GM12878 (cell line): ENCODE results near the gene NSG2. TPM values are rescaled to one million over a fixed set of nuclear protein-coding genes. Genes with fewer than 3 reads are reported as not detected.

Experiments used
- ATAC-seq: fragments of 200-7000 bp; cut with Tn5 transposase; 3 replicates; pipeline ENCODE4 v1.9.1; 2020; ENCODE audit warnings: mild to moderate bottlenecking, moderate library complexity
- BruUV-seq: library from RNA; stranded (reverse); fragments of 400-500 nt; replicated peaks from 2 replicates; lab custom pipeline; 2021; lab: Mats Ljungman, UMichigan
- CTCF ChIA-PET: fragments of 300-600 bp; sonication (Branson Sonifier 250); formaldehyde crosslinking; extraction: SDS; loops from one replicate; lab custom pipeline; 2021; ENCODE audit warnings: inconsistent platforms; lab: Yijun Ruan, JAX
- POLR2A ChIA-PET: fragments of 350-600 bp; formaldehyde crosslinking; extraction: SDS; loops from one replicate; lab custom pipeline; 2021; ENCODE audit warnings: inconsistent platforms; lab: Charles Lee
- RAD21 ChIA-PET: fragments of 300-600 bp; sonication (Branson Sonifier 250); formaldehyde crosslinking; loops from one replicate; lab custom pipeline; 2023; ENCODE audit warnings: antibody characterized with exemption; ENCODE audit not compliant: unreplicated experiment; lab: Charles Lee
- SMC1A ChIA-PET: fragments of 300-600 bp; sonication (Branson Sonifier 250); formaldehyde crosslinking; loops from one replicate; lab custom pipeline; 2023; ENCODE audit not compliant: unreplicated experiment, uncharacterized antibody; lab: Charles Lee
- DNase-seq: peaks from one replicate; pipeline ENCODE4 v3.0.0-alpha.2; 2011; ENCODE audit warnings: low read depth, low spot score
- FAIRE-seq: peaks from 3 replicates; lab custom pipeline; 2011; peaks lifted over from hg19 to GRCh38; lab: Jason Lieb, UNC
- H2AFZ ChIP-seq: 2 replicates; pipeline ENCODE4 v1.6.0; 2011; ENCODE audit warnings: low read depth, low read length, control low read depth; ENCODE audit not compliant: control insufficient read depth
- H3K27ac ChIP-seq: 2 replicates; pipeline ENCODE4 v1.5.1; 2011; ENCODE audit warnings: control low read depth; ENCODE audit not compliant: control insufficient read depth, insufficient read depth
- H3K27me3 ChIP-seq, 2 experiments: replicated peaks in 1 of 2; 2 replicates each; pipeline versions ENCODE4 v1.6.0 to v1.6.1; 2011; ENCODE audit warnings: low read length in 1 of 2; ENCODE audit not compliant: control insufficient read depth in 2 of 2, insufficient read depth in 2 of 2
- H3K36me3 ChIP-seq, 2 experiments: 2 replicates each; pipeline ENCODE4 v1.5.1; 2011; ENCODE audit warnings: low read length in 1 of 2; ENCODE audit not compliant: control insufficient read depth in 2 of 2, insufficient read depth in 2 of 2
- H3K4me1 ChIP-seq: 2 replicates; pipeline ENCODE4 v1.6.1; 2011; ENCODE audit warnings: mild to moderate bottlenecking, low read length, moderate library complexity, mixed read lengths; ENCODE audit not compliant: control insufficient read depth, insufficient read depth
- H3K4me2 ChIP-seq: 2 replicates; pipeline ENCODE4 v1.6.0; 2011; ENCODE audit warnings: control low read depth; ENCODE audit not compliant: control insufficient read depth, insufficient read depth
- H3K4me3 ChIP-seq: fragments of 200-600 bp; sonication (generic); 2 replicates; pipeline ENCODE4 v1.5.1; 2016
- H3K79me2 ChIP-seq: 2 replicates; pipeline ENCODE4 v1.6.0; 2011; ENCODE audit warnings: low read length; ENCODE audit not compliant: control insufficient read depth, insufficient read depth
- H3K9ac ChIP-seq: 2 replicates; pipeline ENCODE4 v1.8.0; 2011; ENCODE audit warnings: low read length, control low read depth, mixed read lengths; ENCODE audit not compliant: control insufficient read depth, insufficient read depth
- H3K9me3 ChIP-seq: replicated peaks from 3 replicates; pipeline ENCODE4 v1.5.1; 2011; ENCODE audit warnings: mild to moderate bottlenecking, low read length; ENCODE audit not compliant: control insufficient read depth, insufficient read depth
- H4K20me1 ChIP-seq: 2 replicates; pipeline ENCODE4 v1.6.0; 2011; ENCODE audit not compliant: control insufficient read depth, insufficient read depth
- BMI1 ChIP-seq: fragments of 450-650 bp; IDR thresholded peaks from 2 replicates; pipeline ENCODE4 v1.6.1; 2016; ENCODE audit warnings: mild to moderate bottlenecking, moderate library complexity, borderline replicate concordance
- EED ChIP-seq: sonication (generic); IDR thresholded peaks from 2 replicates; pipeline ENCODE4 v1.6.1; 2016; ENCODE audit warnings: antibody characterized with exemption, low read depth
- FOS ChIP-seq: IDR thresholded peaks from 3 replicates; pipeline ENCODE4 v1.6.1; 2011; ENCODE audit warnings: borderline replicate concordance; ENCODE audit not compliant: insufficient read length; ENCODE audit errors: extremely low read depth
- HDAC2 ChIP-seq: fragments of 200-600 bp; sonication (generic); IDR thresholded peaks from 2 replicates; pipeline ENCODE4 v1.6.1; 2017
- KDM1A ChIP-seq: fragments of 200-600 bp; sonication (generic); IDR thresholded peaks from 2 replicates; pipeline ENCODE4 v1.6.1; 2016; ENCODE audit warnings: borderline replicate concordance
- MTA2 ChIP-seq: fragments of 450-650 bp; IDR thresholded peaks from 2 replicates; pipeline ENCODE4 v1.6.1; 2016; ENCODE audit warnings: low read depth, mild to moderate bottlenecking, moderate library complexity
- PAX5 ChIP-seq: IDR thresholded peaks from 2 replicates; pipeline ENCODE4 v1.6.1; 2011; ENCODE audit warnings: low read depth, low read length, borderline replicate concordance
- STAT3 ChIP-seq: IDR thresholded peaks from 2 replicates; pipeline ENCODE4 v1.6.1; 2011; ENCODE audit warnings: low read depth, low read length, improper control_type of control experiment
- WRNIP1 ChIP-seq: IDR thresholded peaks from 2 replicates; pipeline ENCODE4 v1.6.1; 2011; ENCODE audit warnings: low read depth, low read length, improper control_type of control experiment, borderline replicate concordance
- WGBS: methylation state at CpG from one replicate; pipeline ENCODE4 v1.1.6; 2016; ENCODE audit warnings: low lambda C conversion rate; ENCODE audit not compliant: insufficient replicate concordance, insufficient coverage; ENCODE audit errors: missing lambda C conversion rate; 5-methylcytosine and 5-hydroxymethylcytosine counted together
- in situ Hi-C: fragments of 300-500 bp; cut with MboI; formaldehyde crosslinking; loops from 9 replicates; pipeline ENCODE4 v1.14.3; 2018; ENCODE audit warnings: mixed read lengths
- intact Hi-C: fragments of 100-400 bp; cut with micrococcal nuclease; formaldehyde crosslinking; loops from one replicate; pipeline ENCODE4 v1.14.2; 2022; ENCODE audit not compliant: unreplicated experiment
- polyA plus RNA-seq, 11 experiments: library from polyadenylated mRNA; depleted of rRNA in 4 of 11; unstranded in 6 of 11; stranded (reverse) in 5 of 11; fragments of >200 nt; fragmentation: Nextera tagmentation in 4 of 11; fragmentation: Illumina TruSeq in 1 of 11; extraction: Ambion mirVana in 4 of 11; extraction: Trizol in 1 of 11; gene quantifications; 1 replicate in 1 of 11; 2 replicates in 10 of 11; pipeline versions ENCODE4 v1.2.1 to v1.2.3, GENCODE V29; 2011 to 2016; ENCODE audit warnings: inconsistent platforms in 2 of 11, missing spikeins in 2 of 11, low read depth in 1 of 11
- total RNA-seq, 4 experiments: library from RNA; depleted of rRNA in 3 of 4; stranded (reverse); fragments of >200 nt in 3 of 4; fragmentation: Illumina TruSeq in 1 of 4; extraction: Trizol in 1 of 4; gene quantifications; 2 replicates each; pipeline versions ENCODE4 v1.2.1 to v1.2.3, GENCODE V29; 2013 to 2021
- TF ChIP-seq, protein P1 (sequence below): fragments of 450-650 bp; formaldehyde crosslinking; IDR thresholded peaks from 2 replicates; pipeline ENCODE4 v1.4.0; 2022; ENCODE audit warnings: mild to moderate bottlenecking, moderate library complexity
- TF ChIP-seq, protein P2 (sequence below): fragments of 450-650 bp; IDR thresholded peaks from 2 replicates; pipeline ENCODE4 v1.6.1; 2016; ENCODE audit warnings: mild to moderate bottlenecking, moderate library complexity, borderline replicate concordance

Gene NSG2
- total and polyA plus RNA-seq, 10 of the 15 experiments (the other 5 are each of a cell fraction or from before 2014, with no cell fraction given) = 0.04 to 0.14 TPM; not detected in 8

DNA sequence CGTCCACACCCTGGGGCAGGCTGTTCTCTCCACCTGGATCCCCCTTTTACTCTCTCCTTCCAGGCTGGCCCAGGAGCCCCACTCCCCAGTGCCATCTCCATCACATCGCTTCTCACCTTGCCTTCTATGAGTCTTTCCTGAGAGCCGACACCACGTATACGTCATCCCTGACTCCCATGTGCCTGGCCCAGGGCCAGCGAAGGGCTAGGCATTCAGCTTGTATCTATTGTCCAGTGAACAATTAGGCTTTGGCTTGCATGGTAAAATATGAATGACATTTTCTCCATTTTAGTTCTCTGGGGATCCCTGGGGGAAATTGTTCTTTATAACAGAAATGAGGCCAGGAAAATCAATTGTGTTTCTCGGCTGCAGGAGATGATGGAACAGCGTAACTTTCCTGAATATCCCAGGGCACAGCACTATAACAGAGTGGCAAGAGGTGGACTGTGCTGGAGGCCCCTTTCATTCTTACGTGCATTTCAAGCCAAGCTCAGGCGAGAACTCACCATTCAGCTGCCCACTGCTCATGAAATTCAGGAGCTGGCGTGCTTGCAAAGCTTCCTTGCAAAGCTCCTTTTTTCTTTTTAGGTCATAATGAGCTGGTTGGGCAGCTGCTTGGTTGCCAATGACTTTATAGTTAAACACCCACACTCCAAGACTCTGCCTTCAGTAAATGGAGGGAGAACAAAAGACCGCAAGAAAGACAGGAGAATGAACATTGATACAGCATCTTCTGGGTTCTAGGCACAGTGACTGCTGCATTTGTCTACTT is 37.7 kb downstream of the NSG2 start (continued):
- TF ChIP-seq MTA2 = no peak
- TF ChIP-seq KDM1A = no peak
- TF ChIP-seq, protein P1, sequence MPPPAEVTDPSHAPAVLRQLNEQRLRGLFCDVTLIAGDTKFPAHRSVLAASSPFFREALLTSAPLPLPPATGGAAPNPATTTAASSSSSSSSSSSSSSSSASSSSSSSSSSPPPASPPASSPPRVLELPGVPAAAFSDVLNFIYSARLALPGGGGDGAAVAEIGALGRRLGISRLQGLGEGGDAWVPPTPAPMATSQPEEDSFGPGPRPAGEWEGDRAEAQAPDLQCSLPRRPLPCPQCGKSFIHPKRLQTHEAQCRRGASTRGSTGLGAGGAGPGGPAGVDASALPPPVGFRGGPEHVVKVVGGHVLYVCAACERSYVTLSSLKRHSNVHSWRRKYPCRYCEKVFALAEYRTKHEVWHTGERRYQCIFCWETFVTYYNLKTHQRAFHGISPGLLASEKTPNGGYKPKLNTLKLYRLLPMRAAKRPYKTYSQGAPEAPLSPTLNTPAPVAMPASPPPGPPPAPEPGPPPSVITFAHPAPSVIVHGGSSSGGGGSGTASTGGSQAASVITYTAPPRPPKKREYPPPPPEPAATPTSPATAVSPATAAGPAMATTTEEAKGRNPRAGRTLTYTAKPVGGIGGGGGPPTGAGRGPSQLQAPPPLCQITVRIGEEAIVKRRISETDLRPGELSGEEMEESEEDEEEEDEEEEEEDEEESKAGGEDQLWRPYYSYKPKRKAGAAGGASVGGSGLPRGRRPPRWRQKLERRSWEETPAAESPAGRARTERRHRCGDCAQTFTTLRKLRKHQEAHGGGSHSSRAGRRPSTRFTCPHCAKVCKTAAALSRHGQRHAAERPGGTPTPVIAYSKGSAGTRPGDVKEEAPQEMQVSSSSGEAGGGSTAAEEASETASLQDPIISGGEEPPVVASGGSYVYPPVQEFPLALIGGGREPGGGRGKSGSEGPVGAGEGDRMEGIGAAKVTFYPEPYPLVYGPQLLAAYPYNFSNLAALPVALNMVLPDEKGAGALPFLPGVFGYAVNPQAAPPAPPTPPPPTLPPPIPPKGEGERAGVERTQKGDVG (CRISPR knock-in tag) = no peak
- no peak for TF ChIP-seq STAT3

DNA sequence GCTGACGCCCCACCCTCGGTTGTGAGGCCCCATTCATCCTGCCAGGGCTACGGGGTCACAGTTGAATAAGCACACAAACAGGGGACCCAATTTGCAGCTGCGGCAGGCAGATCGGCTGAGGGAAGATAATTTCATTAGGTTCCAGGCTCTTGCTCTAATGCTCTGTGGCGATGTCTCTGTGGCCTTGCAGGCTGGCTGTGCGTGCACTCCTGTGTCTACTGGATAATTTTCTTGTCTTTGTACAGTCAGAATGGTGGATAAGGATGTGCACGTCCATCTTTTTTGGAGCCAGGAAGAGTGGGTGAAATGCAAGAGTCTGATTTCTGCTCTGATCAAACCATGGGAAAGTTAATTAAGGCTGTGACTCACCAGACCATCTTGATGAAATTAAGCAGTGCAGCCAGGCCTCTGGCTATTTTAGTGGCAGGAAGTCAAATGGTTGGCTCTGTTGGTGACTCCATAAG is 39.2 kb downstream of the NSG2 start:
- no peak overlapping the region for H2AFZ ChIP-seq
- intact Hi-C loops = no loop called here
- H3K79me2 ChIP-seq = no peaks in the 10 kb centered on the region
- ChIA-PET POLR2A (interaction anchor here (0.9 kb wide), 1 partner anchor 76 kb away, joined by 5 read pairs; no protein-coding TSS in a partner anchor), CTCF (no interaction called here), RAD21 (no interaction called here), SMC1A (no interaction called here)
- H3K27me3 ChIP-seq = no peaks in the 10 kb centered on the region; a peak in 1 of 4 replicates
- TF ChIP-seq, protein P2, sequence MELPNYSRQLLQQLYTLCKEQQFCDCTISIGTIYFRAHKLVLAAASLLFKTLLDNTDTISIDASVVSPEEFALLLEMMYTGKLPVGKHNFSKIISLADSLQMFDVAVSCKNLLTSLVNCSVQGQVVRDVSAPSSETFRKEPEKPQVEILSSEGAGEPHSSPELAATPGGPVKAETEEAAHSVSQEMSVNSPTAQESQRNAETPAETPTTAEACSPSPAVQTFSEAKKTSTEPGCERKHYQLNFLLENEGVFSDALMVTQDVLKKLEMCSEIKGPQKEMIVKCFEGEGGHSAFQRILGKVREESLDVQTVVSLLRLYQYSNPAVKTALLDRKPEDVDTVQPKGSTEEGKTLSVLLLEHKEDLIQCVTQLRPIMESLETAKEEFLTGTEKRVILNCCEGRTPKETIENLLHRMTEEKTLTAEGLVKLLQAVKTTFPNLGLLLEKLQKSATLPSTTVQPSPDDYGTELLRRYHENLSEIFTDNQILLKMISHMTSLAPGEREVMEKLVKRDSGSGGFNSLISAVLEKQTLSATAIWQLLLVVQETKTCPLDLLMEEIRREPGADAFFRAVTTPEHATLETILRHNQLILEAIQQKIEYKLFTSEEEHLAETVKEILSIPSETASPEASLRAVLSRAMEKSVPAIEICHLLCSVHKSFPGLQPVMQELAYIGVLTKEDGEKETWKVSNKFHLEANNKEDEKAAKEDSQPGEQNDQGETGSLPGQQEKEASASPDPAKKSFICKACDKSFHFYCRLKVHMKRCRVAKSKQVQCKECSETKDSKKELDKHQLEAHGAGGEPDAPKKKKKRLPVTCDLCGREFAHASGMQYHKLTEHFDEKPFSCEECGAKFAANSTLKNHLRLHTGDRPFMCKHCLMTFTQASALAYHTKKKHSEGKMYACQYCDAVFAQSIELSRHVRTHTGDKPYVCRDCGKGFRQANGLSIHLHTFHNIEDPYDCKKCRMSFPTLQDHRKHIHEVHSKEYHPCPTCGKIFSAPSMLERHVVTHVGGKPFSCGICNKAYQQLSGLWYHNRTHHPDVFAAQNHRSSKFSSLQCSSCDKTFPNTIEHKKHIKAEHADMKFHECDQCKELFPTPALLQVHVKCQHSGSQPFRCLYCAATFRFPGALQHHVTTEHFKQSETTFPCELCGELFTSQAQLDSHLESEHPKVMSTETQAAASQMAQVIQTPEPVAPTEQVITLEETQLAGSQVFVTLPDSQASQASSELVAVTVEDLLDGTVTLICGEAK = no peak
- TF ChIP-seq BMI1 = no peak
- TF ChIP-seq EED = no peak
- TF ChIP-seq PAX5 = peak; percentile 39; the same call in 1 of the 2 replicates
- no peak for TF ChIP-seq WRNIP1
- no peak for TF ChIP-seq FOS
- no peak for TF ChIP-seq HDAC2
- BruUV-seq = no TSS peak
- DNase-seq (no peak), FAIRE-seq (no peak), ATAC-seq (no peak)
- no peak overlapping the region for H3K4me3 ChIP-seq
- H3K36me3 ChIP-seq = no peaks in the 10 kb centered on the region
- H3K4me1 ChIP-seq = no peaks in the 10 kb centered on the region
- H3K9ac ChIP-seq = no peak overlapping the region
- no peak overlapping the region for H3K27ac ChIP-seq
- H4K20me1 ChIP-seq = no peaks in the 10 kb centered on the region
- no peak overlapping the region for H3K4me2 ChIP-seq
- in situ Hi-C loops = no loop called here
- 24% methylated on average over 8 of the region's 8 CpGs for WGBS
- no peaks in the 10 kb centered on the region for H3K9me3 ChIP-seq
